Prostate gland (tissue), 2 donors: ENCODE data around the gene SEC31B.

Experiments
- CTCF ChIP-seq, 4 experiments: fragments of 200-600 bp in 2 of 4; fragments of 450-650 bp in 2 of 4; sonication (generic) in 2 of 4; IDR thresholded peaks; 1 replicate in 3 of 4; 2 replicates in 1 of 4; pipeline ENCODE4 v1.5.1; 2016 to 2019; ENCODE audit warnings: antibody characterized with exemption in 4 of 4, mild to moderate bottlenecking in 2 of 4, moderate library complexity in 2 of 4
- POLR2AphosphoS5 ChIP-seq: sonication (generic); formaldehyde crosslinking; IDR thresholded peaks from one replicate; pipeline ENCODE4 v1.6.1; 2017; ENCODE audit warnings: antibody characterized with exemption

GRCh38 chr10:100462709-100463108 is 57.0 kb downstream of the SEC31B start, which contains the start of gene WNT8B:
- TF ChIP-seq CTCF (IDR thresholded peaks at IDR 0.05) (no peak), POLR2AphosphoS5 (no peak)
